Keratinocyte (primary cell): Measurements from ENCODE around the gene MIX23. TPM values are rescaled to one million over a fixed set of nuclear protein-coding genes. Genes with fewer than 3 reads are reported as not detected.
A peak's percentile ranks its signal among the peaks of the same experiment; 100 is the strongest.

Source experiments
- DNase-seq: peaks from one replicate; pipeline ENCODE4 v3.0.0-alpha.2; 2011; ENCODE audit warnings: low read depth, missing footprints, low spot score
- FAIRE-seq: peaks from 2 replicates; lab custom pipeline; 2011; peaks lifted over from hg19 to GRCh38; lab: Jason Lieb, UNC
- H2AFZ ChIP-seq: 2 replicates; pipeline ENCODE4 v1.6.0; 2012; ENCODE audit warnings: low read length, control low read depth, inconsistent platforms; ENCODE audit not compliant: control insufficient read depth
- H3K27ac ChIP-seq: 2 replicates; pipeline ENCODE4 v1.5.1; 2011; ENCODE audit warnings: low read length; ENCODE audit not compliant: control insufficient read depth, insufficient read depth
- H3K27me3 ChIP-seq: 3 replicates; pipeline ENCODE4 v1.6.0; 2011; ENCODE audit warnings: low read length; ENCODE audit not compliant: control insufficient read depth, insufficient read depth; ENCODE audit errors: extremely low read depth
- H3K36me3 ChIP-seq, 2 experiments: 2 replicates in 1 of 2; 3 replicates in 1 of 2; pipeline ENCODE4 v1.5.1; 2011; ENCODE audit warnings: low read length in 2 of 2, mild to moderate bottlenecking in 1 of 2; ENCODE audit not compliant: control insufficient read depth in 2 of 2, insufficient read depth in 2 of 2; ENCODE audit errors: extremely low read depth in 1 of 2
- H3K4me1 ChIP-seq: 3 replicates; pipeline ENCODE4 v1.5.1; 2011; ENCODE audit warnings: low read length; ENCODE audit not compliant: control insufficient read depth, insufficient read depth; ENCODE audit errors: extremely low read depth
- H3K4me2 ChIP-seq: 3 replicates; pipeline ENCODE4 v1.6.0; 2011; ENCODE audit warnings: low read depth, low read length; ENCODE audit not compliant: control insufficient read depth, insufficient read depth; ENCODE audit errors: extremely low read depth
- H3K4me3 ChIP-seq, 3 experiments: fragments of 200-600 bp in 1 of 3; sonication (generic) in 1 of 3; 2 replicates in 2 of 3; 3 replicates in 1 of 3; pipeline ENCODE4 v1.5.1; 2011 to 2016; ENCODE audit warnings: low read length in 3 of 3, mild to moderate bottlenecking in 3 of 3, control low read depth in 2 of 3, inconsistent platforms in 1 of 3, low read depth in 1 of 3, mixed read lengths in 1 of 3, mixed run types in 1 of 3, moderate library complexity in 1 of 3; ENCODE audit not compliant: control insufficient read depth in 2 of 3, insufficient read depth in 2 of 3; ENCODE audit errors: extremely low read depth in 1 of 3
- H3K79me2 ChIP-seq: 2 replicates; pipeline ENCODE4 v1.6.0; 2012; ENCODE audit warnings: low read length; ENCODE audit not compliant: control insufficient read depth, insufficient read depth
- H3K9ac ChIP-seq: 3 replicates; pipeline ENCODE4 v1.6.0; 2011; ENCODE audit warnings: low read length; ENCODE audit not compliant: control insufficient read depth, insufficient read depth; ENCODE audit errors: extremely low read depth
- H3K9me1 ChIP-seq: 3 replicates; pipeline ENCODE4 v1.6.0; 2011; ENCODE audit warnings: low read length; ENCODE audit not compliant: control insufficient read depth, insufficient read depth; ENCODE audit errors: extremely low read depth
- H3K9me3 ChIP-seq: 2 replicates; pipeline ENCODE4 v1.5.1; 2012; ENCODE audit warnings: low read depth, low read length; ENCODE audit not compliant: control insufficient read depth
- H4K20me1 ChIP-seq: 3 replicates; pipeline ENCODE4 v1.6.0; 2011; ENCODE audit warnings: low read length; ENCODE audit not compliant: control insufficient read depth, insufficient read depth; ENCODE audit errors: extremely low read depth
- EZH2 ChIP-seq: IDR thresholded peaks from one replicate; pipeline ENCODE4 v1.6.1; 2012; ENCODE audit warnings: inconsistent platforms, mild to moderate bottlenecking, low read length, moderate library complexity
- dilution Hi-C: fragments of 300-500 bp; cut with MboI; formaldehyde crosslinking; loops from one replicate; pipeline ENCODE4 v1.7.0; 2020; ENCODE audit warnings: low sequenced_read_pairs; ENCODE audit not compliant: extremely low pct_ligation_motif_present
- polyA plus RNA-seq, 5 experiments: library from polyadenylated mRNA; depleted of rRNA in 3 of 5; stranded (reverse) in 3 of 5; stranded (forward) in 1 of 5; unstranded in 1 of 5; fragments of >200 nt; gene quantifications; 1 replicate in 1 of 5; 2 replicates in 3 of 5; 3 replicates in 1 of 5; pipeline versions ENCODE4 v1.2.1 to v1.2.3, GENCODE V29; 2011 to 2012; ENCODE audit warnings: missing spikeins in 2 of 5, low read depth in 1 of 5, low replicate concordance in 1 of 5
- TF ChIP-seq, protein P1 (sequence below), 3 experiments: IDR thresholded peaks in 1 of 3; conservative IDR thresholded peaks in 1 of 3; optimal IDR thresholded peaks in 1 of 3; 2 replicates in 2 of 3; 3 replicates in 1 of 3; pipeline versions ENCODE3 to v1.5.1; 2011; ENCODE audit warnings: low read length in 3 of 3, mild to moderate bottlenecking in 3 of 3, moderate library complexity in 2 of 3, control low read depth in 1 of 3, inconsistent platforms in 1 of 3; ENCODE audit not compliant: insufficient read depth in 2 of 3; ENCODE audit errors: extremely low read depth in 1 of 3

The MIX23 gene
- polyA plus RNA-seq, 1 donor (not counting 4 experiments of a cell fraction or from before 2014, with no cell fraction given): 36.5 TPM

DNA sequence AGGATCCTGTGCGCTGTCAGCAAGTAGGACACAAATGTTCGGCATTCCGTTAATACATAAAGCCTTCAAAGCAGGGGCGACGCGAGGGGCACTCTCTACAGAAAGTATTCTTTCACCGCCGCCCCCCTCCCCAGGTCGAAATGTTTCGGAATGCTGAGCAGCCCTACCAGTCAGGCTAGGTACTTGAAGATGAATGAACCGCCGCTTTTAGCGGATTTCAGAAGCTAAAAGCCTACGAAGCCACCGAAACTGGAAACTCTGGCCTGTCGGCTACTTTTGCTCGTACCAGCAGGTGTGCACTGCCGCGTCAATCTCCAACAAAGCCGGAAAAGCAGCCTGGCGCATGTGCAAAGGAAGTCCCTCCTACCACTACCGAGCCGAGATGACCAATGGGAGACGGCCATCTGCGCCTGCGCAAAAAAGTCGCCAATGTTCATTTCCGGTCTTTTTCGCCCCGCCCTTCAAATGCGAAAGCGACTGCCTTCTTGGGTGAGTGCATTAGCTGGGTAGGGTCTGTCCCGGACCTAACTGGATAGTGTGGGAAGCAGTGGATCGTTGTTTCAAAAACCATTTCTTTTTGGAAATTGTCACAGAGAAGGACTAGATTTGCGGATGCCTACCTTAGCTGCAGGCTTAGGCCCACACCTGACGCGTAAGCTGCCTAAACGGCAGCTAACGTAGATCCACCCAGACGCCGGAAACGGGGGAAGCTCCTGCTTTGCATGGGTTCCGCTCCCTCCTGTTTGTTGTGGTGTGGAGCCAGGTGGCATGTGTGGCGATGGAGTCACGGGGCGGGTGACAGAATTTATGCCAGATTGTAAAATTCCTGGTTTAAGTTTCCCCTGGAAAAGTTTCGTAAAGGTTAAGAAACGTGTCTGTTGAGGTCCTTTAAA, 33.0 kb upstream of the MIX23 start, which contains the start of gene WDR5B:
TSS of gene WDR5B (minus strand) at position 301 of the 893 bp plus-strand sequence. CDS start 534 bp downstream, outside the sequence.
- H3K9me3 ChIP-seq: no peaks in the 10 kb centered on the region
- peak within 1 kb of the TSS; percentile 59 to 98 (median 91) for H3K4me3 ChIP-seq
- FAIRE-seq (peak; percentile 92), DNase-seq (peak; percentile 80)
- peaks cover 39% of the 10 kb centered on the region for H3K79me2 ChIP-seq
- no peaks in the 10 kb centered on the region for H3K27me3 ChIP-seq
- H2AFZ ChIP-seq: peak within 1 kb of the TSS; percentile 92
- peaks cover 0 to 3% of the 10 kb centered on the region in 2 experiments for H3K36me3 ChIP-seq
- peaks cover 17% of the 10 kb centered on the region for H3K4me1 ChIP-seq
- no peaks in the 10 kb centered on the region for H4K20me1 ChIP-seq
- H3K27ac ChIP-seq: peak within 1 kb of the TSS; percentile 97
- H3K9ac ChIP-seq: peak within 1 kb of the TSS; percentile 92
- peak within 1 kb of the TSS; percentile 94 for H3K4me2 ChIP-seq
- no peak for TF ChIP-seq EZH2
- TF ChIP-seq, protein P1, sequence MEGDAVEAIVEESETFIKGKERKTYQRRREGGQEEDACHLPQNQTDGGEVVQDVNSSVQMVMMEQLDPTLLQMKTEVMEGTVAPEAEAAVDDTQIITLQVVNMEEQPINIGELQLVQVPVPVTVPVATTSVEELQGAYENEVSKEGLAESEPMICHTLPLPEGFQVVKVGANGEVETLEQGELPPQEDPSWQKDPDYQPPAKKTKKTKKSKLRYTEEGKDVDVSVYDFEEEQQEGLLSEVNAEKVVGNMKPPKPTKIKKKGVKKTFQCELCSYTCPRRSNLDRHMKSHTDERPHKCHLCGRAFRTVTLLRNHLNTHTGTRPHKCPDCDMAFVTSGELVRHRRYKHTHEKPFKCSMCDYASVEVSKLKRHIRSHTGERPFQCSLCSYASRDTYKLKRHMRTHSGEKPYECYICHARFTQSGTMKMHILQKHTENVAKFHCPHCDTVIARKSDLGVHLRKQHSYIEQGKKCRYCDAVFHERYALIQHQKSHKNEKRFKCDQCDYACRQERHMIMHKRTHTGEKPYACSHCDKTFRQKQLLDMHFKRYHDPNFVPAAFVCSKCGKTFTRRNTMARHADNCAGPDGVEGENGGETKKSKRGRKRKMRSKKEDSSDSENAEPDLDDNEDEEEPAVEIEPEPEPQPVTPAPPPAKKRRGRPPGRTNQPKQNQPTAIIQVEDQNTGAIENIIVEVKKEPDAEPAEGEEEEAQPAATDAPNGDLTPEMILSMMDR (optimal IDR thresholded peaks at IDR 0.05 in 1 of 3, IDR thresholded peaks at IDR 0.05 in 1 of 3, conservative IDR thresholded peaks at IDR 0.05 in 1 of 3; ENCODE audit: extremely low read depth in 1 of 3, insufficient read depth in 2 of 3, low read length in 3 of 3): peak in 1 of 3 experiments; percentile 13
- dilution Hi-C loops: no loop called here
- H3K9me1 ChIP-seq: no peaks in the 10 kb centered on the region

GRCh38 chr3:122415104-122415744, 32.2 kb upstream of the MIX23 start:
- FAIRE-seq (peak; percentile 41), DNase-seq (no peak)
- peak overlapping the region; percentile 59 to 98 (median 91) for H3K4me3 ChIP-seq
- H3K27me3 ChIP-seq: no peaks in the 10 kb centered on the region
- H3K36me3 ChIP-seq: peaks cover 0 to 2% of the 10 kb centered on the region in 2 experiments
- H2AFZ ChIP-seq: peak overlapping the region; percentile 68
- H3K27ac ChIP-seq: peak overlapping the region; percentile 97
- H3K9ac ChIP-seq: peak overlapping the region; percentile 92
- H3K4me2 ChIP-seq: peak overlapping the region; percentile 94
- dilution Hi-C loops: no loop called here
- peaks cover 38% of the 10 kb centered on the region for H3K79me2 ChIP-seq
- H4K20me1 ChIP-seq: no peaks in the 10 kb centered on the region
- TF ChIP-seq EZH2: no peak
- TF ChIP-seq, protein P1 (optimal IDR thresholded peaks at IDR 0.05 in 1 of 3, IDR thresholded peaks at IDR 0.05 in 1 of 3, conservative IDR thresholded peaks at IDR 0.05 in 1 of 3; ENCODE audit: extremely low read depth in 1 of 3, insufficient read depth in 2 of 3, low read length in 3 of 3): no peak
- no peaks in the 10 kb centered on the region for H3K9me1 ChIP-seq
- H3K4me1 ChIP-seq: peaks cover 22% of the 10 kb centered on the region
- no peaks in the 10 kb centered on the region for H3K9me3 ChIP-seq
